ENCODE results near the gene OLFM4.

OLFM4 gene

DNA sequence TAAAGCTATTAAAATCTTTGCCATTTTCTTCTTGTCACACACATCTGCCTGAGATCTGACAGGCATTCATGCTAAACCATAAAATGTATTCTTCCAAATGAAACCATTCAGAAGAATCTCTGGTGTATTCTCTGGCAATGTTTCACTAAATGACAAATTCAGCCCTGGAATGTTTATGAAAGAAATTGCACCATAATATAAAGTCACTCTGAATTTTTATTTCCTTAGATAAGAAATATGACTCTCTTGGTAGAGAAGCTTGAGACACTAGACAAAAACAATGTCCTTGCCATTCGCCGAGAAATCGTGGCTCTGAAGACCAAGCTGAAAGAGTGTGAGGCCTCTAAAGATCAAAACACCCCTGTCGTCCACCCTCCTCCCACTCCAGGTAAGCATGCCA is 14.3 kb downstream of the OLFM4 start:
- H3K4me1 ChIP-seq (ENCODE audit: control insufficient read depth in 1 of 2, insufficient read depth in 1 of 2, low read depth in 1 of 2, low read length in 1 of 2) = no peaks in the 10 kb centered on the region
- H3K36me3 ChIP-seq = peaks cover 22% of the 10 kb centered on the region
- no peaks in the 10 kb centered on the region for H3K27me3 ChIP-seq
- no peaks in the 10 kb centered on the region for H3K9me3 ChIP-seq
- H3K4me3 ChIP-seq (ENCODE audit: low read depth in 1 of 2, low read length in 1 of 2) = no peak overlapping the region
- TF ChIP-seq, protein P1, sequence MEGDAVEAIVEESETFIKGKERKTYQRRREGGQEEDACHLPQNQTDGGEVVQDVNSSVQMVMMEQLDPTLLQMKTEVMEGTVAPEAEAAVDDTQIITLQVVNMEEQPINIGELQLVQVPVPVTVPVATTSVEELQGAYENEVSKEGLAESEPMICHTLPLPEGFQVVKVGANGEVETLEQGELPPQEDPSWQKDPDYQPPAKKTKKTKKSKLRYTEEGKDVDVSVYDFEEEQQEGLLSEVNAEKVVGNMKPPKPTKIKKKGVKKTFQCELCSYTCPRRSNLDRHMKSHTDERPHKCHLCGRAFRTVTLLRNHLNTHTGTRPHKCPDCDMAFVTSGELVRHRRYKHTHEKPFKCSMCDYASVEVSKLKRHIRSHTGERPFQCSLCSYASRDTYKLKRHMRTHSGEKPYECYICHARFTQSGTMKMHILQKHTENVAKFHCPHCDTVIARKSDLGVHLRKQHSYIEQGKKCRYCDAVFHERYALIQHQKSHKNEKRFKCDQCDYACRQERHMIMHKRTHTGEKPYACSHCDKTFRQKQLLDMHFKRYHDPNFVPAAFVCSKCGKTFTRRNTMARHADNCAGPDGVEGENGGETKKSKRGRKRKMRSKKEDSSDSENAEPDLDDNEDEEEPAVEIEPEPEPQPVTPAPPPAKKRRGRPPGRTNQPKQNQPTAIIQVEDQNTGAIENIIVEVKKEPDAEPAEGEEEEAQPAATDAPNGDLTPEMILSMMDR (IDR thresholded peaks at IDR 0.05) = no peak
- no peak overlapping the region for H3K27ac ChIP-seq

DNA sequence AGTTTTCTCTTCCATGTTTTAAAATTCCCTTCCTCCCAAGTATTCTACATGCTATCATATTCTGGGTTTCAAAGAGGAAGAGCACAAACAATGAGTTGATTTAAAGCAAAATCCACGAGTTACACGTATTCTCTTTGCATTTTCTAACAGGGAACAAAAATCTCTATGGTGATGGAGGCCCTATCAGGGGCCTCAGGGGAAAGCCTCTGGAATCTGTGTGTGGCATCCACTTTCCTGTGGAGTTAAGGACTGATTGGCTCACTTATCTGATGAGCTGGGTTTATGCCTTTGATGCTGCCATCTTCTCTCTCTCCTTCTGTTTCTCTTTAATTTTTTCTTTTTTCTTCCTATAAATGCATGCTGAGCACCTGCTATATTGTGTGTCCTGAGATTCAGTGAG is 14.8 kb downstream of the OLFM4 start:
- Histone ChIP-seq H3K9me3 (no peaks in the 10 kb centered on the region), H3K4me1 (ENCODE audit: control insufficient read depth in 1 of 2, insufficient read depth in 1 of 2, low read depth in 1 of 2, low read length in 1 of 2) (no peaks in the 10 kb centered on the region), H3K4me3 (ENCODE audit: low read depth in 1 of 2, low read length in 1 of 2) (no peak overlapping the region), H3K36me3 (peaks cover 22% of the 10 kb centered on the region), H3K27ac (no peak overlapping the region), H3K27me3 (no peaks in the 10 kb centered on the region)
- TF ChIP-seq, protein P1 (IDR thresholded peaks at IDR 0.05) = no peak

DNA sequence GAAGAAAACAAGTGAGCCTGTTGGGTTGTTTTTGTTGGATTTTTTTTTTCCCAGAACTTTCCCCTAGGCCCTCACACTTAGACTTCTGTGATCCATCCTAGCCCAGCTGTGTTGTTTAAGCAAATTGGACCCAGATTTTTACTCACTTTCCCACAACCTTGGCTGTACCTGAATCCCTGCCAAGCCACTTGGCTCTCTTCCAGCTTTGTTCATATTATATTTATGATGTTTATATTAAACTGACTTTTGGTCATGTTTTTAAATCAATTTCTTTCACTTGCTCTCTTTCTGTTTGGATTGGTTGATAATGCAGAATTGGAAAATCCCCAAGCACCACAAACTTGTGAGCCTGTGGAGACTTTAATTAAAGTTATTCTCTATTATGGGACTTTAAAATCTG is 16.6 kb downstream of the OLFM4 start:
- Histone ChIP-seq H3K4me3 (ENCODE audit: low read depth in 1 of 2, low read length in 1 of 2) (no peak overlapping the region), H3K4me1 (ENCODE audit: control insufficient read depth in 1 of 2, insufficient read depth in 1 of 2, low read depth in 1 of 2, low read length in 1 of 2) (no peaks in the 10 kb centered on the region), H3K9me3 (no peaks in the 10 kb centered on the region), H3K27me3 (no peaks in the 10 kb centered on the region), H3K36me3 (peaks cover 32% of the 10 kb centered on the region), H3K27ac (no peak overlapping the region)
- TF ChIP-seq, protein P1 (IDR thresholded peaks at IDR 0.05) = no peak

DNA sequence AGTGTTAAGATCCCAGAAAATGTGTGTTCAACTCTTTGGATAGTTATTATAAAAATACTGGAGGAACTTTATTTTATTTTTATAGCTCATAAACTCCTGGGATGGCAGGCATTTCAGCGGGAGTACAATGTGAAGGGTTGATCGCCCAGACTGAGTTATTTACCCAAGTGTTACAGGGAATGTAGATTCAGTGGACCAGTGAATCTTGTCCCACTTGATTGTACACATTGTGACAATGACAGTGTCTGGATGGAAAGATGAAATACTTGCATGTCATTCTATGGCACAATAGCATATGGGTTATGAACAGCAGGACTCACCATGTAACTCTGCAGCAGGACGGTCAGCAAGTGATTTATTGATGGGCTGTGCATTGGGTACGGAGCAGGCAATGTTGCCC is 20.3 kb downstream of the OLFM4 start:
- no peaks in the 10 kb centered on the region for H3K4me1 ChIP-seq (ENCODE audit: control insufficient read depth in 1 of 2, insufficient read depth in 1 of 2, low read depth in 1 of 2, low read length in 1 of 2)
- TF ChIP-seq, protein P1 (IDR thresholded peaks at IDR 0.05) = no peak
- H3K27ac ChIP-seq = no peak overlapping the region
- no peaks in the 10 kb centered on the region for H3K9me3 ChIP-seq
- H3K27me3 ChIP-seq = no peaks in the 10 kb centered on the region
- no peak overlapping the region for H3K4me3 ChIP-seq (ENCODE audit: low read depth in 1 of 2, low read length in 1 of 2)
- H3K36me3 ChIP-seq = peaks cover 24% of the 10 kb centered on the region

DNA sequence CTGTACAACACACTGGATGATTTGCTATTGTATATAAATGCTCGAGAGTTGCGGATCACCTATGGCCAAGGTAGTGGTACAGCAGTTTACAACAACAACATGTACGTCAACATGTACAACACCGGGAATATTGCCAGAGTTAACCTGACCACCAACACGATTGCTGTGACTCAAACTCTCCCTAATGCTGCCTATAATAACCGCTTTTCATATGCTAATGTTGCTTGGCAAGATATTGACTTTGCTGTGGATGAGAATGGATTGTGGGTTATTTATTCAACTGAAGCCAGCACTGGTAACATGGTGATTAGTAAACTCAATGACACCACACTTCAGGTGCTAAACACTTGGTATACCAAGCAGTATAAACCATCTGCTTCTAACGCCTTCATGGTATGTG is 21.5 kb downstream of the OLFM4 start:
- no peak overlapping the region for H3K4me3 ChIP-seq (ENCODE audit: low read depth in 1 of 2, low read length in 1 of 2)
- H3K4me1 ChIP-seq (ENCODE audit: control insufficient read depth in 1 of 2, insufficient read depth in 1 of 2, low read depth in 1 of 2, low read length in 1 of 2) = no peaks in the 10 kb centered on the region
- TF ChIP-seq, protein P1 (IDR thresholded peaks at IDR 0.05) = no peak
- H3K36me3 ChIP-seq = peaks cover 21% of the 10 kb centered on the region
- H3K27ac ChIP-seq = no peak overlapping the region
- no peaks in the 10 kb centered on the region for H3K27me3 ChIP-seq
- no peaks in the 10 kb centered on the region for H3K9me3 ChIP-seq

DNA sequence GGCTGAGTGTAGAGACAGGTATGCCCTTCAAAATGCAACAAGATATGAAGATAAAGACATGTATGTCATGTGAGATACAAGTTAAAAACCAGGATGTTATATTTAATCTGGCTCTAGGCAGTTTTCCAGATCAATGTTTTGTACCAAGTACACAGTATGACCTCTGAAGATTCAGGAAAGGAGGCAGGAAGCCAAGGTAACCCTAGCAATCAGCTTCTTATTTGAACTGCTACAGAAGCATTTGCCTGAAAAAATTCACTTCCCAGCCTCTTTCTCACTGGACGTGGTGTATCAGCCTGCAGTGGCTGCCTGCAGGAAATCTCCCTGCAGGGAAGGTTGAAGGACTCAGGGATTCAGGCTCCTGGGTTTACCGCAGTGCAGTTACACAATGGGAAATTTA is 24.1 kb downstream of the OLFM4 start:
- Histone ChIP-seq H3K4me3 (ENCODE audit: low read depth in 1 of 2, low read length in 1 of 2) (no peak overlapping the region), H3K9me3 (no peaks in the 10 kb centered on the region), H3K36me3 (peaks cover 14% of the 10 kb centered on the region), H3K27ac (no peak overlapping the region), H3K27me3 (no peaks in the 10 kb centered on the region), H3K4me1 (ENCODE audit: control insufficient read depth in 1 of 2, insufficient read depth in 1 of 2, low read depth in 1 of 2, low read length in 1 of 2) (peaks cover 8 to 16% of the 10 kb centered on the region in 2 experiments)
- TF ChIP-seq, protein P1 (IDR thresholded peaks at IDR 0.05) = no peak

Data from neutrophil (primary cell).